Superior temporal gyrus (tissue), 1 donor: Measurements from ENCODE around the gene MYO15A.
"Not testable (repeated sequence)": the region's sequence is repeated elsewhere in the genome, so short reads cannot be mapped to it uniquely, and the experiment has no call there.

Experiments
- DNase-seq: peaks from one replicate; pipeline ENCODE4 v3.0.0-alpha.2; 2016; ENCODE audit errors: extremely low spot score

The MYO15A gene

DNA sequence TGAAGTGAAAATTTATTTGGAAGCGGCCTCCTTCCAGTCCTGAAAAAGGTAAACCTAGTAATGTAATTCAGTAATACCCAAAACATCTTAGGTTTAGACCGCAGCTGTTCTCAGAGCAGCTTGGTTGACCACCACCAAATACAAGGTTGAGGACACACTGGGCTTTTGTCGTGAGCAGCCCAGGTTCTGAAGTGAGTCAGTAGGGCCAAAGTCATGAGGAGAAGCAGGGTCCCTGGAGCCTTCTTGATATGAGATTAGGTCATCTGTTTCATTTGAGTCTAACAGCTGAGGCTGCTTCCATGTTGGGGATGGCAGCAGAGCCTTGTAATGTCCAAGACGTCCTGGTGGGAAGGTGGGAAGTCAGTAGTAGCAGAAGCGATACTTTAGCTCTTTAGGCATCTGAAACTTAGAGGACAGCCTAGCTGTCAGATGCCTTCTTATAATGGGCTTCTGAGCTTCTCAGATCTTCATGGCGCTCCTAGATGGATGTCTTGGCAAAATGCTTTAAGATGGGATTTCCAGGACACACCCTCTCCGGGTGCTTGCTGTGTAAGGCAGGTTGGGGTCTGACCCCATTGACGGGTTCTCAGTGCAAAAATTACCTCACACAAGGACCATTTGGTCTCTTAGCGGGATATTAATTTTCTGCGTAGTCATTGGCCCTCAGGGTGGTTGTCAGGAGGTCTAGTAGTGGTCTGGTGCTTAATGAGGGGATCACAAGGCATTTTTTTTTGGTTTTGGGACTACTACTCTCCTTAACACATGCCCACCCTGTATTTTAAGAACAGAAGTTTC lies 77.5 kb downstream of the MYO15A start:
- DNase-seq, result peak; percentile 25

GRCh38 chr17:18186627-18186982 lies 78.0 kb downstream of the MYO15A start:
- DNase-seq, result peak; percentile 68

- peak; percentile 82 for DNase-seq
Observed at GRCh38 chr17:18187226-18187625, 78.7 kb downstream of the MYO15A start.

GRCh38 chr17:18187821-18188761 lies 79.5 kb downstream of the MYO15A start:
- DNase-seq, result peak; percentile 36

- DNase-seq, result no peak
Observed at GRCh38 chr17:18190628-18191235, 82.2 kb downstream of the MYO15A start.

DNA sequence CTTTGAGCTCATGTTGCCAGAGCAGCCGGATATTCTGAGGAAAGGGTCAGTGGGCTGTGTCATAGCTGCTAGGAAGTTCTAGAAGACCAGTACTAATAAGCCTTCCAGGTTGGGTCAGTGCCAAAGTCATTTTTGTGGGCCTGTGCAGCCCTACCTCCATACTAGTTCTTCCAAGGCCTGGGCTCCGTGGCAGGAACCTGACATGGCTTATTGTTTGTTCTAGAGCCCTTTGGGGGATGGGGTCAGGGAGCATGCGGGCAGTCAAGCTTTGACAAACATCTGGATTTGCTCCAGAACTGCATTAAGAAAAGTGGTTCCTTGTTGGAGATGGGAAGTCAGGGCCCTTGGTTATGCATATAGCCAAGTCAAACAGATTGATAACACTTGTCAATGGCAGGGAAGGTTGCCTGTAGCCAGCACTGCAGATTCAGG lies 82.7 kb downstream of the MYO15A start:
- no peak for DNase-seq

- no peak for DNase-seq
Observed at GRCh38 chr17:18191967-18192366, 83.4 kb downstream of the MYO15A start.

GRCh38 chr17:18194394-18194793 lies 85.8 kb downstream of the MYO15A start:
- no peak for DNase-seq

GRCh38 chr17:18194804-18195203 lies 86.2 kb downstream of the MYO15A start:
- no peak for DNase-seq

- DNase-seq, result no peak
Observed at GRCh38 chr17:18195246-18195645, 86.7 kb downstream of the MYO15A start.

DNA sequence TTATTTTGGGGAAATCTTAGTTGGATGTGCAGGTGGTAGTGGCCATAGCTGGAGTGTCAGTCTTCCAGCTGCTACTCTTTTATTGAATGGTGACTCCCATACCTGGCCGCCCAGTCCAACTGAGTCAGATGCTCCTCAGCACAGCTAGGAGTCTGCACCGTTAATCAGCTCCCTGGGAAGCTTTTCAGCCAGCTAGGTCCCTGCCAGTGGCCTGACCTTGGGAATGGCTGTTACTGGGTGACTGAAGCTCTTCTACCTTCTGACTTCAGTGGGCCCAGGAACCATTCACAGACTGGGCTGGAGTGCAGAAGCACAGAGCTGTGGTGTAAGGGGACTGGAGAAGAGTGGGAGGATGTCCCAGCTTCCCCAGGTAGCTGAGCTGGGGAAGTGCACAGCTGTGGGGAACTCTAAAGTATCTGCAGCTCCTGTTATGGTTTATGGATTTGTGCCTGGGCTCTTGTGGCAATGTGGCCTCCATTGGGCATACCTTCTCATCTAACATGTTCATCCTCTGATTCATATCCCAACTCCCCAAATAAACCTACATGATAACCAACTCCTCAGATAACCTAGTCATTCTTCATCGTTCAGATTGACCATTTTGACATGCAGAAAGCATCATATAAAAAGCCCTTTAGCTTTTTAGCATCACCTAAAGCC lies 89.1 kb downstream of the MYO15A start:
- DNase-seq, result no peak

DNA sequence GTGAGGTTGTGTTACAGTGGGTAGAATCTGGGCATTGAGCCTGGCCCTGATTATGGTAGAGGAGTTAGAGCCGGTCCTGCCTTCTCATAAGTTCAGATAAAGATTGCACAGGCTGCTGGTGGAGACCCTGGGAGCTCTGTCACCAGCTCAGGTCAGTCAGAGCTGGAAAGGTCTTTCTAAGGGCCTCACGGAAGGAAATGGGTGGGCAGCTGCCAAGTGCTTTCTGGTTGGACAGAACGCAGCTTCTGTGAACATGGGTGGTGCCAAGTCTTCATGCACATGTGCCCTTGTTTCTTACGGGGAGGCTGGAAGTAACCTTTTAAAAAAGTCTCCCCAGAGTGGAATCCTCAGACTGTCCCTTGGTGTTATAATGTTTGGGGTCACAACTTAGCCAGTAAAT lies 90.0 kb downstream of the MYO15A start:
- DNase-seq, result no peak

- no peak for DNase-seq
Observed at GRCh38 chr17:18201108-18201507, 92.6 kb downstream of the MYO15A start.

- no peak for DNase-seq
Observed at GRCh38 chr17:18203308-18203707, 94.8 kb downstream of the MYO15A start.

- DNase-seq, result no peak
Observed at GRCh38 chr17:18205861-18206260, 97.3 kb downstream of the MYO15A start.

DNA sequence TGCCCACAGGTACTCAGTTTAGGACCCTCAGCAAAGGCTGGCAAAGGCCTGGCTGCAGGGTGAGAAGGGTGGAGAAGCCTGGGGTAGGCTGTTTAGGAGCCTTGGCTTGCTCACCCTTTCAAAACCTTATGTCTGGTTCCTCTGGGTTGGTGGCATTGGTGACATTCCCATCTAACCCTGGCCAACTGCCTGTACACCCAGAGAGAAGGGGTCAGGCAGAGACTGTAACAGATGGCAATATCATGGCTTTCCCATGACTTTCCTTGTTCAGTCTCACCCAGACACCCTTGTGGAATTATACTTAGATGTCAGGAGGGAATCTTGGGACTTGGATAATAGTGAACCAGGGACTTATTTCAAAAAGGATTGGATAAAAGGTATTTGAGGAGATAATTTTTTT lies 98.4 kb downstream of the MYO15A start:
- no peak for DNase-seq

GRCh38 chr17:18208092-18208491 lies 99.5 kb downstream of the MYO15A start:
- no peak for DNase-seq

- no peak for DNase-seq
Observed at GRCh38 chr17:18213666-18214270, 105.2 kb downstream of the MYO15A start.

GRCh38 chr17:18216906-18217305 lies 108.3 kb downstream of the MYO15A start:
- not testable (repeated sequence) for DNase-seq

GRCh38 chr17:18217412-18218015 lies 109.0 kb downstream of the MYO15A start:
- peak; percentile 86 for DNase-seq
